ENCODE data around the gene CD79B. TPM values are rescaled to one million over a fixed set of nuclear protein-coding genes. Genes with fewer than 3 reads are reported as not detected.
A peak's percentile ranks its signal among the peaks of the same experiment; 100 is the strongest.

Gene CD79B
- total and polyA plus RNA-seq, 9 of the 15 experiments (the other 6 are each of a cell fraction or from before 2014, with no cell fraction given): 0.15 to 0.62 (median 0.44) TPM; not detected in 2

DNA sequence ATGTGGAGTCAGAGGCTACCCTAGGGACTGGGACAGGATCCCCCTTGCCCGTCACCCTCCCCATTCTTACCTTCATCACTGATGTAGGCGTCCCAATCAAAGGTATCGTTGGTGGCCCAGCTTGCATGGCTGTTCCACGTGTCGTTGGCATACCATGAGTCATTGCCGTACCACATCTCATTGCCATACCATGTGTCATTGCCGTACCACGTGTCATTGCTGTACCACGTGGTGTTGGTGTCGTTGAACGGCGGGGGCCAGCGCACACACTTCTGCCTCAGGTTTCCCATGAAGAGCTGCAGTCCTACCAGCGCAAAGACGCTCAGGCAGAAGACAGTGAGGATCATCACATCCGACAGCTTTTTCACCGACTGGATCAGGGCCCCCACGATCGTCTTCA, 35.8 kb upstream of the CD79B start (continued):
- no peak for TF ChIP-seq ILF3 (IDR thresholded peaks at IDR 0.05; ENCODE audit: borderline replicate concordance)
- no peak for TF ChIP-seq RBM39 (optimal IDR thresholded peaks at IDR 0.05; ENCODE audit: low read depth, low read length)
- TF ChIP-seq, protein P1, sequence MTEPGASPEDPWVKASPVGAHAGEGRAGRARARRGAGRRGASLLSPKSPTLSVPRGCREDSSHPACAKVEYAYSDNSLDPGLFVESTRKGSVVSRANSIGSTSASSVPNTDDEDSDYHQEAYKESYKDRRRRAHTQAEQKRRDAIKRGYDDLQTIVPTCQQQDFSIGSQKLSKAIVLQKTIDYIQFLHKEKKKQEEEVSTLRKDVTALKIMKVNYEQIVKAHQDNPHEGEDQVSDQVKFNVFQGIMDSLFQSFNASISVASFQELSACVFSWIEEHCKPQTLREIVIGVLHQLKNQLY (CRISPR knock-in tag; conservative IDR thresholded peaks at IDR 0.05): no peak
- TF ChIP-seq, protein P2, sequence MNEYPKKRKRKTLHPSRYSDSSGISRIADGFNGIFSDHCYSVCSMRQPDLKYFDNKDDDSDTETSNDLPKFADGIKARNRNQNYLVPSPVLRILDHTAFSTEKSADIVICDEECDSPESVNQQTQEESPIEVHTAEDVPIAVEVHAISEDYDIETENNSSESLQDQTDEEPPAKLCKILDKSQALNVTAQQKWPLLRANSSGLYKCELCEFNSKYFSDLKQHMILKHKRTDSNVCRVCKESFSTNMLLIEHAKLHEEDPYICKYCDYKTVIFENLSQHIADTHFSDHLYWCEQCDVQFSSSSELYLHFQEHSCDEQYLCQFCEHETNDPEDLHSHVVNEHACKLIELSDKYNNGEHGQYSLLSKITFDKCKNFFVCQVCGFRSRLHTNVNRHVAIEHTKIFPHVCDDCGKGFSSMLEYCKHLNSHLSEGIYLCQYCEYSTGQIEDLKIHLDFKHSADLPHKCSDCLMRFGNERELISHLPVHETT (CRISPR knock-in tag; conservative IDR thresholded peaks at IDR 0.05 in 1 of 2, IDR thresholded peaks at IDR 0.05 in 1 of 2): no peak
- no peak for TF ChIP-seq HMG20A (CRISPR knock-in tag; conservative IDR thresholded peaks at IDR 0.05)
- TF ChIP-seq PHF21A (IDR thresholded peaks at IDR 0.05; ENCODE audit: borderline replicate concordance, low read depth): no peak
- no peak for TF ChIP-seq MTA3 (IDR thresholded peaks at IDR 0.05; ENCODE audit: borderline replicate concordance)
- TF ChIP-seq ZNF184 (CRISPR knock-in tag; IDR thresholded peaks at IDR 0.05): no peak
- TF ChIP-seq MAZ (CRISPR knock-in tag; conservative IDR thresholded peaks at IDR 0.05 in 1 of 2, IDR thresholded peaks at IDR 0.05 in 1 of 2): no peak
- TF ChIP-seq, protein P3, sequence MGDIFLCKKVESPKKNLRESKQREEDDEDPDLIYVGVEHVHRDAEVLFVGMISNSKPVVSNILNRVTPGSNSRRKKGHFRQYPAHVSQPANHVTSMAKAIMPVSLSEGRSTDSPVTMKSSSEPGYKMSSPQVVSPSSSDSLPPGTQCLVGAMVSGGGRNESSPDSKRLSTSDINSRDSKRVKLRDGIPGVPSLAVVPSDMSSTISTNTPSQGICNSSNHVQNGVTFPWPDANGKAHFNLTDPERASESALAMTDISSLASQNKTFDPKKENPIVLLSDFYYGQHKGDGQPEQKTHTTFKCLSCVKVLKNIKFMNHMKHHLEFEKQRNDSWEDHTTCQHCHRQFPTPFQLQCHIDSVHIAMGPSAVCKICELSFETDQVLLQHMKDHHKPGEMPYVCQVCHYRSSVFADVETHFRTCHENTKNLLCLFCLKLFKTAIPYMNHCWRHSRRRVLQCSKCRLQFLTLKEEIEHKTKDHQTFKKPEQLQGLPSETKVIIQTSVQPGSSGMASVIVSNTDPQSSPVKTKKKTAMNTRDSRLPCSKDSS (IDR thresholded peaks at IDR 0.05; ENCODE audit: low read depth, partially characterized antibody): no peak
- no peak for TF ChIP-seq PTTG1 (tag; IDR thresholded peaks at IDR 0.05; ENCODE audit: low read depth)
- no peak for TF ChIP-seq YBX1 (IDR thresholded peaks at IDR 0.05)
- TF ChIP-seq ZNF586 (CRISPR knock-in tag; conservative IDR thresholded peaks at IDR 0.05): no peak
- no peak for TF ChIP-seq MAFF (IDR thresholded peaks at IDR 0.05; ENCODE audit: low read length)
- TF ChIP-seq NRF1 (conservative IDR thresholded peaks at IDR 0.05 in 1 of 2, IDR thresholded peaks at IDR 0.05 in 1 of 2): no peak; a peak in 2 of 4 replicates
- no peak for TF ChIP-seq GATAD2A (IDR thresholded peaks at IDR 0.05)
- TF ChIP-seq MYC (IDR thresholded peaks at IDR 0.05; ENCODE audit: low read depth, low read length): peak; percentile 64
- TF ChIP-seq MYC (CRISPR knock-in tag; IDR thresholded peaks at IDR 0.05; ENCODE audit: borderline replicate concordance, low read depth): no peak; the same call in 1 of the 2 replicates
- no peak for TF ChIP-seq GTF2A2 (tag; IDR thresholded peaks at IDR 0.05)
- TF ChIP-seq, protein P4, sequence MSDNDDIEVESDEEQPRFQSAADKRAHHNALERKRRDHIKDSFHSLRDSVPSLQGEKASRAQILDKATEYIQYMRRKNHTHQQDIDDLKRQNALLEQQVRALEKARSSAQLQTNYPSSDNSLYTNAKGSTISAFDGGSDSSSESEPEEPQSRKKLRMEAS (CRISPR knock-in tag; IDR thresholded peaks at IDR 0.05): peak; percentile 97
- peak; percentile 81 for TF ChIP-seq FOSL1 (tag; conservative IDR thresholded peaks at IDR 0.05)
- TF ChIP-seq, protein P5, sequence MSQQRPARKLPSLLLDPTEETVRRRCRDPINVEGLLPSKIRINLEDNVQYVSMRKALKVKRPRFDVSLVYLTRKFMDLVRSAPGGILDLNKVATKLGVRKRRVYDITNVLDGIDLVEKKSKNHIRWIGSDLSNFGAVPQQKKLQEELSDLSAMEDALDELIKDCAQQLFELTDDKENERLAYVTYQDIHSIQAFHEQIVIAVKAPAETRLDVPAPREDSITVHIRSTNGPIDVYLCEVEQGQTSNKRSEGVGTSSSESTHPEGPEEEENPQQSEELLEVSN (IDR thresholded peaks at IDR 0.05; ENCODE audit: borderline replicate concordance in 1 of 2, extremely low read depth in 1 of 2, insufficient read depth in 1 of 2, insufficient read length in 1 of 2, low read depth in 1 of 2, low read length in 1 of 2, poor library complexity in 1 of 2, severe bottlenecking in 1 of 2): peak; percentile 42 to 74
- peak; percentile 78 for TF ChIP-seq L3MBTL2 (IDR thresholded peaks at IDR 0.05)
- TF ChIP-seq ETS2 (tag; IDR thresholded peaks at IDR 0.05; ENCODE audit: borderline replicate concordance, poor library complexity, severe bottlenecking): no peak
- TF ChIP-seq CBFA2T2 (conservative IDR thresholded peaks at IDR 0.05): peak; percentile 65
